Activated CD4-positive, CD25-positive, alpha-beta regulatory T cell treated with anti-CD3 and anti-CD28 coated beads, Interleukin-2, amount 50 U/mL, for 16 hours (primary cell): Measurements from ENCODE around the gene RAD51C.
"Not testable (repeated sequence)": the region's sequence is repeated elsewhere in the genome, so short reads cannot be mapped to it uniquely, and the experiment has no call there.

Experiments
- DNase-seq: peaks from one replicate; pipeline ENCODE4 v3.0.0-alpha.2; 2020; ENCODE audit warnings: low read depth, low spot score

RAD51C gene

DNA sequence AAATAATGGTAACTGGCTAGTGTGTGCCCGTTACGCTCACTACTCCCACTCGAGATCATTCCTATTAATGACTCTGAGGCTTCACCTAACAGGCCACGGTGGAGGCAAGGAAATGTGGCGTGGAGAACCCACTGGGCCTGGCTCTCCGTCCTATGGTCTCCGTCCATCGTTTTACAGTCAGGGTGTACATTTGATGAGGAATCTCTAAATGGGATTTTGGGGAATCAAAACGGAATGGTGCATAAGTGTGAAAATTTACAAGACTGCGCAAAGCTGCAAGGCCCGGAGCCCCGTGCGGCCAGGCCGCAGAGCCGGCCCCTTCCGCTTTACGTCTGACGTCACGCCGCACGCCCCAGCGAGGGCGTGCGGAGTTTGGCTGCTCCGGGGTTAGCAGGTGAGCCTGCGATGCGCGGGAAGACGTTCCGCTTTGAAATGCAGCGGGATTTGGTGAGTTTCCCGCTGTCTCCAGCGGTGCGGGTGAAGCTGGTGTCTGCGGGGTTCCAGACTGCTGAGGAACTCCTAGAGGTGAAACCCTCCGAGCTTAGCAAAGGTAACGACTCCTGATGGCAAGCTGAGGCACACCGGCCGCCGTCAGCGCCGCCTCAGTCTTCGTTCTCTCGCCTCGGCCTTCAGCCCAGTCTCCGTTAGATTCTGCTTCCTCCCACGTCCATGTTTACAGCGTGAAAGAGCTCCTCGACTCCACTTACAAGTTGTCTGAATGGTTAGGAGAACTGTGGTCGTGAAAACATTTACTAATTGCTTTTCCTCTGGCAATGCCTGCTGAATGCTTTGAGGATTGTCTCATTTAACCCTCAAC is at the start of gene RAD51C:
RAD51C (plus strand) TSS at position 364 of the 817 bp plus-strand sequence; CDS start at position 406, 42 bp downstream.
- DNase-seq = peak; percentile 69

DNA sequence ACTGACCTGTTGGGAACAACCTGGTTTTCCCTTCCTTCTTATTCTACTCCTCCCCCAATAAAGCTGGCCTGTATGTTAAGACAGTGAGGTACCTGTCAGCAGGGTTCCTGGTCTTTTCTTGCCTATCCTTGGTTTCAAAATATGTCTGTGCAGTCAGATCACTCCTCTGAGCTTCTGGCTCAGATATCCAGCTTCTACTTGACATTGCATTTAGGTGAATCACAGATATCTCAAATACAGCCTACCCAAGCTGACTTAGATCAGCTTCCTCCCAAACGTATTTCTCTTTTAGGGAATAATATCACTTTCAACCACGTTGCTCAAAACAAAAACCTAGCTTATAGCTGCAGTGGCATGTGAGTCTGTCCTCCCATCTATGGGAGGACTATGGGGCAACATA is 49.3 kb upstream of the RAD51C start:
- no peak for DNase-seq

DNA sequence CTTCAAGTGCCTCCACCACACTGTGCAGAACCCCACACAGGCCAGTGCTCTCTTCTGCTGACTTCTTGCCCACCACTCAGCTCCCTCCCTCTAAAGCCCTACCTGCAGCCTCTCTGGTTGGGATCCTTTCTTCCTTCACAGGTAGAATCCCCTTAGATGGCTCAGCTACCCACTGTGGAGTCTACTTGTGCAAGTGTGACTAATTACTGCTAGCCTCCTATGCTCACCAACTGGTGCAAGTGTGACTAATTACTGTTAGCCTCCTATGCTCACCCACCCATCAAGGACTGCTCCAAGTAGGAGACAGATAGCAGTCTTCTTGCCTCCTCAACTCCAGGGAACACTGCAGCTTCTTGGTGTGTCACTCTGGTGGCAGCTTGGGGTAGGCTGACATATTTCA is 44.2 kb upstream of the RAD51C start:
- DNase-seq = no peak

GRCh38 chr17:58657962-58658803 is 34.2 kb upstream of the RAD51C start:
- not testable (repeated sequence) for DNase-seq

GRCh38 chr17:58658804-58659713 is 33.3 kb upstream of the RAD51C start:
- peak; percentile 63 for DNase-seq

DNA sequence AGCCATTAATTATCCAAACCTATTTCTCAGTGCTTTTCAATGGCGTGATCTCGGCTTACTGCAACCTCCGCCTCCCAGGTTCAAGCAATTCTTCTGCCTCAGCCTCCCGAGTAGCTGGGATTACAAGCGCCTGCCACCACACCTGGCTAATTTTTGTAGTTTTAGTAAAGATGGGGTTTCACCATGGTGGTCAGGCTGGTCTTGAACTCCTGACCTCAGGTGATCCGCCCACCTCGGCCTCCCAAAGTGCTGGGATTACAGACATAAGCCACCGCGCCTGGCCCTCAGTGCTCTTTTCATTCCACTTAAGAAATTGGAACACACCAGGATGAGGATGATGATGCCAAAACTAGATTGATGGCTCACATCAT is 32.7 kb upstream of the RAD51C start:
- not testable (repeated sequence) for DNase-seq

- no peak for DNase-seq
These were observed 31.8 kb upstream of the RAD51C start for GRCh38 chr17:58660621-58661020.

DNA sequence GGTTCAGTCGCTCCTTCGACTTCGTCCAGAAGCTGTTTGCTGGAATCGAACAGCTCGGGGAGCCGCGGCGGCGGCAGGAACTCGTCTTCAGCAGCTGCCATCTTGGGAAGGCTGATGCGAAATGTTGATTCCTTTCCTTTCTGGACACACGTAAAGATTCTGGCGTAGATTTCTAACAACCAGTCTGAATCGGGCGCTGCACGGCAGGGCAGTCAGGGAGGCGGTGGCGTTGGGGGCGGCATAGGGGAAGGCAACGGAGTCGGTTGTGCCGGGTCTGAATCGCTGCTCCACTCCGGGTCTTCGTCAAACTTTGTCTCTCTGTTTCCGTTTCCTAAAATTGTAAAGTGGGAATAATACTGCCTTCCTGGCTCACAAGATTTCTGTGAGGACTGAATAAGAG is 30.9 kb upstream of the RAD51C start:
- DNase-seq = no peak

DNA sequence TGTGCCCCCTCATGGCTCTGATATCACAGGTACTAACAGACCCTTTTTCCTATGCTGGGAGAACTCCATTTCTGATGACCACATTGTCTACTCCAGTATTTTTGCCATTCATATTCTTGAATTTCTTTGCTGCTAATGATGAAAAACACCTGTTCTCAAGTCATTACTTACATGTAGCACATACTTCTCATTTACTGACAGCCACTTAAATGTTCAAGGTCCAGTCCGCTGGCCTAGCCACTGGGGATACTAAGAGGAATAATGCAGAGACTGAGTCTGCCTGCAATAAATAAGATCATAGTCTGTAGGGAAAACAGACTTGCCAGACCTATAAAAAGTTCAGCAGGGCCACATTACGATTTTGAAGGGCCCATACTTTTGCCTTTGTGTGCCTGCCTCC is 28.1 kb upstream of the RAD51C start:
- DNase-seq = no peak

DNA sequence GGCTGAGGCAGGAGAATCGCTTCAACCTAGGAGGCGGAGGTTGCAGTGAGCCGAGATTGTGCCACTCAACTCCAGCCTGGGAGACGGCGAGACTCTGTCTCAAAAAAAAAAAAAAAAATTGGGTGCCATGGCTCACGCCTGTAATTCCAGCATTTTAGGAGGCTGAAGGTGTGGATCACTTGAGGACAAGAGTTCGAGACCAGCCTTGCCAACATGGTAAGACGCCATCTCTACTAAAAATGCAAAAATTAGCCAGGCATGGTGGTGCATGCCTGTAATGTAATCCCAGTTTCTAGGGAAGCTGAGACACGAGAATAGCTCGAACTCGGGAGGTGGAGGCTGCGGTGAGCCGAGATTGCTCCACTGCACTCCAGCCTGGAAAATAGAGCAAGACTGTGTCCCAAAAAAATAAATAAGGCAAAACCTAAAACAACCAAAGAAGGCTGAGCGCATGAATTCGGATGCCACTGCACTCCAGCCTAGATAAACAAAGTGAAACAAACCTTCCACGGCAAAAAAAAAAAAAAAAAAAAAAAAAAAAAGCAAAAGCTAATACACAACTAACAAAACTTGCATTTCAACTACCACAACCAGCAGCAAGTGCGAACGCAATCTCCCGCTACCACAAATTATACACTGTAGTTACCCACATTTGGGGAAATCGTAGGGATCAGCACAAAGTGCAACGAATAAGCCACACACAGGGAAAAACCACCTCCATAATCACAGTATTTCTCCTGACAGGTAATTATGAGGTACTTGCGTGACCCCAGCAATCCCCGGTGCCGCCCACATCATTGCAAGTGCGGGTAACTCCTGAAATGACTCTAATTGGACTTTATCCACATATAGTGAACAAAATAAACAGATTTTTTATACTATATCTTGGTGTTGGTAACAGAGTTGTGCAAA is 26.2 kb upstream of the RAD51C start:
- no peak for DNase-seq

DNA sequence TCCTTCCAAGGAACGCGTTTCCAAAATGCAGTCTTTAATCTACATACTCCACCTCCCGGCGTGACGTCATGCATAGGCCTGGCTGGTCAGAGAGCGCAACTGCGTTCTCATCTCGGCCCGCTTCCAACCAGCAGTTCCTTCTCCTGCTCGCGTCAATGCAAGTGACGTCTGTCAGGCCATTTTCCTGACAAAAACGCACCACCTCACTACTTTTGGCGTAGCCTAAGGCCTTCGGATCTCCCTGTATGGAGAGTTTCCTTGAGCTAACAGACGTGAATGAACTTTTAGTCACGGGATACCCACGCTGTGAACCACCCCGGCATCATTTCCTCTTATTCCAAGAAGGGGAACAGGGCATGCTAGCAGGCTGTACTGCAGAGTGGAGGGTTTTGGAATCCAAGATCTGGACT is 25.5 kb upstream of the RAD51C start:
- DNase-seq = no peak

DNA sequence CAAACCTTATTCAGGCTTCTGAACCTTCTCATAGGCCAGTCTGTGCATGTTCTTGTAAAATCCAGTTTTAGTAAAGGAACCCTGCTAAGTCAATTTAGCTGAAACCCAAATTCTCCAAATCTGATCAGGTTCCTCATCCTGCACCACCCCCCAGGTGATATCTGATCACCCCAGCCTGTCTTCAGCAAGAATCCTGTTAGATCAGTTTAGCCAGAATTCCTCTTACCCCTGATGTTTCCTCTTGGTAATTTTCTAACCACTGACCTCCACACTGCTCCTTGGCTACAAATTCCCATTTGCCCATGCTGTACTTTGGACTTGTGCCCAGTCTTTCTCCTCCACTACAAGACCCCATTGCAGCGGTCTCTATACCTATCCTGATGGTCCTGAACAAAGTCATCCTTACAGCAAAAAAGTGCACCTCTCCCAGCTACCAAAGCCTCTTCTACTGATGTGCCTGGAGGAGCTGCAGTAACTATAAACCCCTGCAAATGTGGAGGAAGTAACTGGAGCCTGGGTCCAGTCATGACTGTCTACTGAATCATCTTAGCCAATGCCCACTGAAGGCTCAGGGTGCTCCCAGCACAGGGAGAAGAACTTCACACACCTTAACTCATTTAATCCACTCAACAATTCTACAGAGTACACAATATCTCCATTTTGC is 24.3 kb upstream of the RAD51C start:
- no peak for DNase-seq

DNA sequence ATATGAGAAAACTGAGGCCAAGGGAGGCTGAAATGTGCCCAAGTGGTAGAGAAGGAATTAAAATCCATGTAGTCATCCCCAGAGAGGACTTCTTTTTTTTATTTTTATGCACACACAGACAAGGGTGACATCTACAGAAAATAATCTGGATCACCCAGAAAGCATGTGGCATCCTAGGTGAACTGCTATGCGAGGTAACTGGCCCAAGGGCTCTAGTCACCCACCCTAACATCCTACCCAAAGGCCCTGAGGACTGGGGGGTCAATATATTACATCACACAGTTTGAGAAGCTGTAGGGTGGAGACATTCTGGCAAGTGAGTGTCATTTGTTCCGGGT is 23.8 kb upstream of the RAD51C start:
- no peak for DNase-seq

GRCh38 chr17:58669853-58670252 is 22.5 kb upstream of the RAD51C start:
- no peak for DNase-seq

GRCh38 chr17:58671969-58672368 is 20.4 kb upstream of the RAD51C start:
- DNase-seq = no peak

DNA sequence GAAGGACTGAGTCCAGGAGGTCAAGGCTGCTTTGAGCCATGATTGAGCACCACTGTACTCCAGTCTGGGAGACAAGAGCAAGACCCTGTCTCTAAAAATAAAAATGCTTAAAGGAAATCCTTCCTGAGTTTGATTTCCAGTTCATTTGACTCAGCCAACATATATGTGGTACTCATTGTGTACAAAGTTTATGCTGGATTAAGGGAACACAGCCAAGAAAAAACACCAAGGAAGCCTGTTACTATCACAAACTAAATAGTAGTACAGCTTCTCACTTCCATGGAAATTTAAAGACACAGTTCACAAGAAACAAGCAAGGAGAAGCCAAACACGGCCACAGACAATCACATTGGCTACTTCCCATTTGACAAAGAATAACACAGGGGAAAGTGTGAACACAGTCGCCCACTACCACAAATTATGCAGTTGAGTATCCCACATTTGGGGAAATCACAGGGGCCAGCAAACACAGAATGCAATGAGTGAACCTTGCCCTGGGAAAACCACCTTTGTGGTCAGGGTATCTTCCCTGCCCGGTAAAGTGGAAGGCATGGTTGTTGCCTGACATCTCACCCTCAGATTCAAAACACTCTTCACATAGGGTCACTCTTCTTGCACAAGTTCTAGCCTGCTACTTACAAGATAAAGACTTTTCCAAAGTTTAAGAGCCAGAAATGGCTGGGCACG is 15.1 kb upstream of the RAD51C start:
- DNase-seq = no peak

DNA sequence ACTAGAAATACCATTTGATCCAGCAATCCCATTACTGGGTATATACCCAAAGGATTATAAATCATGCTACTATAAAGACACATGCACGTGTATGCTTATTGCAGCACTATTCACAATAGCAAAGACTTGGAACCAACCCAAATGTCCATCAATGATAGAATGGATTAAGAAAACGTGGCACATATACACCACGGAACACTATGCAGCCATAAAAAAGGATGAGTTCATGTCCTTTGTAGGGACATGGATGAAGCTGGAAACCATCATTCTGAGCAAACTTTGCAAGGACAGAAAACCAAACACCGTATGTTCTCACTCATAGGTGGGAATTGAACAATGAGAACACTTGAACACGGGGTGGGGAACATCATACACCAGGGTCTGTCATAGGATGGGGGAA is 14.1 kb upstream of the RAD51C start:
- not testable (repeated sequence) for DNase-seq

- DNase-seq = no peak
These were observed 13.0 kb upstream of the RAD51C start for GRCh38 chr17:58679263-58680037.

- no peak for DNase-seq
These were observed 12.4 kb upstream of the RAD51C start for GRCh38 chr17:58680038-58680369.
